BE2C (cell line): Measurements from ENCODE around the gene ASB5.
A peak's percentile ranks its signal among the peaks of the same experiment; 100 is the strongest.

Experiments
- DNase-seq: peaks from one replicate; pipeline ENCODE4 v3.0.0-alpha.2; 2020
- H3K27me3 ChIP-seq: fragments of 250-450 bp; sonication (Bioruptor Pico); 2 replicates; pipeline ENCODE4 v1.5.1; 2020; ENCODE audit warnings: mild to moderate bottlenecking
- H3K36me3 ChIP-seq: fragments of 250-450 bp; sonication (Bioruptor Pico); 2 replicates; pipeline ENCODE4 v1.5.1; 2020; ENCODE audit warnings: mild to moderate bottlenecking
- H3K4me1 ChIP-seq: fragments of 250-450 bp; sonication (Bioruptor Pico); 2 replicates; pipeline ENCODE4 v1.5.1; 2020
- H3K4me3 ChIP-seq: 2 replicates; pipeline ENCODE4 v1.5.1; 2011; ENCODE audit warnings: low read depth, low read length
- H3K9me3 ChIP-seq: fragments of 250-450 bp; sonication (Bioruptor Pico); 2 replicates; pipeline ENCODE4 v1.5.1; 2020
- CTCF ChIP-seq: IDR thresholded peaks from 2 replicates; pipeline ENCODE4 v1.5.1; 2012; ENCODE audit warnings: mild to moderate bottlenecking, low read depth, low read length

Gene ASB5

GRCh38 chr4:176210101-176210500 lies 58.9 kb downstream of the ASB5 start:
- no peaks in the 10 kb centered on the region for H3K36me3 ChIP-seq
- no peak overlapping the region for H3K4me3 ChIP-seq
- no peaks in the 10 kb centered on the region for H3K4me1 ChIP-seq
- no peak for DNase-seq
- no peaks in the 10 kb centered on the region; the same call in 1 of the 2 replicates for H3K27me3 ChIP-seq
- no peaks in the 10 kb centered on the region for H3K9me3 ChIP-seq
- TF ChIP-seq CTCF, result no peak

- TF ChIP-seq CTCF, result no peak
- H3K27me3 ChIP-seq, result no peaks in the 10 kb centered on the region; the same call in 1 of the 2 replicates
- DNase-seq, result no peak
- no peaks in the 10 kb centered on the region for H3K9me3 ChIP-seq
- no peaks in the 10 kb centered on the region for H3K4me1 ChIP-seq
- H3K36me3 ChIP-seq, result no peaks in the 10 kb centered on the region
- no peak overlapping the region for H3K4me3 ChIP-seq
These were observed 59.5 kb downstream of the ASB5 start for GRCh38 chr4:176209535-176209934.

- Histone ChIP-seq H3K9me3 (no peaks in the 10 kb centered on the region), H3K4me1 (no peaks in the 10 kb centered on the region), H3K27me3 (no peaks in the 10 kb centered on the region; the same call in 1 of the 2 replicates), H3K4me3 (no peak overlapping the region), H3K36me3 (no peaks in the 10 kb centered on the region)
- TF ChIP-seq CTCF, result no peak
- no peak for DNase-seq
These were observed 61.2 kb downstream of the ASB5 start for GRCh38 chr4:176207839-176208238.

GRCh38 chr4:176205299-176205698 lies 63.7 kb downstream of the ASB5 start:
- no peaks in the 10 kb centered on the region; the same call in 1 of the 2 replicates for H3K27me3 ChIP-seq
- H3K4me1 ChIP-seq, result no peaks in the 10 kb centered on the region
- DNase-seq, result no peak
- TF ChIP-seq CTCF, result no peak
- no peaks in the 10 kb centered on the region for H3K9me3 ChIP-seq
- H3K4me3 ChIP-seq, result no peak overlapping the region
- no peaks in the 10 kb centered on the region for H3K36me3 ChIP-seq

- H3K4me1 ChIP-seq, result no peaks in the 10 kb centered on the region
- H3K4me3 ChIP-seq, result no peak overlapping the region
- DNase-seq, result no peak
- H3K27me3 ChIP-seq, result no peaks in the 10 kb centered on the region
- TF ChIP-seq CTCF, result no peak
- no peaks in the 10 kb centered on the region for H3K9me3 ChIP-seq
- no peaks in the 10 kb centered on the region for H3K36me3 ChIP-seq
These were observed 70.6 kb downstream of the ASB5 start for GRCh38 chr4:176198316-176198903.

GRCh38 chr4:176195184-176195978 lies 73.6 kb downstream of the ASB5 start, which contains the start of gene SPATA4:
TSS of gene SPATA4 (minus strand) at chr4:176195585. CDS start at chr4:176195562, 23 bp downstream.
- H3K36me3 ChIP-seq, result no peaks in the 10 kb centered on the region
- H3K4me1 ChIP-seq, result peaks cover 8% of the 10 kb centered on the region
- peak within 1 kb of the TSS; percentile 76 for H3K4me3 ChIP-seq
- TF ChIP-seq CTCF, result no peak
- peak; percentile 96 for DNase-seq
- H3K27me3 ChIP-seq, result no peaks in the 10 kb centered on the region
- no peaks in the 10 kb centered on the region for H3K9me3 ChIP-seq
